Measurements from ENCODE around the gene INSIG2. TPM values are rescaled to one million over a fixed set of nuclear protein-coding genes. Genes with fewer than 3 reads are reported as not detected.

The INSIG2 gene
- total RNA-seq (ENCODE audit: low replicate concordance) = 4.3 and 13.9 TPM in 2 replicates

GRCh38 chr2:118088051-118089024 lies at the start of gene INSIG2:
Gene INSIG2 (plus strand): TSS chr2:118088471. CDS start chr2:118096557, 8,086 bp downstream.

Other genes with a start within 250 kb of the INSIG2 start
- gene CCDC93, start 74.4 kb upstream of the INSIG2 start, total RNA-seq (ENCODE audit: low replicate concordance) = 20.1 and 23.2 TPM in 2 replicates